Neural progenitor cell (in vitro differentiated cells): ENCODE results near the gene NOP16. TPM values are rescaled to one million over a fixed set of nuclear protein-coding genes. Genes with fewer than 3 reads are reported as not detected.

Experiments
- DNase-seq: peaks from one replicate; pipeline ENCODE4 v3.0.0-alpha.2; 2016; ENCODE audit warnings: low spot score
- H2AFZ ChIP-seq: fragments of 200-600 bp; sonication (generic); replicated peaks from 2 replicates; pipeline ENCODE4 v1.6.1; 2016; ENCODE audit warnings: antibody characterized with exemption
- H3F3A ChIP-seq: fragments of 200-600 bp; sonication (generic); 2 replicates; pipeline ENCODE4 v1.6.1; 2016; ENCODE audit warnings: antibody characterized with exemption, low read depth
- H3K27ac ChIP-seq: fragments of 200-600 bp; sonication (generic); 2 replicates; pipeline ENCODE4 v1.5.1; 2016; ENCODE audit warnings: mild to moderate bottlenecking
- H3K27me3 ChIP-seq: fragments of 200-600 bp; sonication (generic); 2 replicates; pipeline ENCODE4 v1.6.1; 2016; ENCODE audit warnings: mild to moderate bottlenecking, moderate library complexity
- H3K36me3 ChIP-seq: fragments of 200-600 bp; sonication (generic); 2 replicates; pipeline ENCODE4 v1.5.1; 2016
- H3K4me1 ChIP-seq: fragments of 200-600 bp; sonication (generic); 2 replicates; pipeline ENCODE4 v1.6.1; 2016; ENCODE audit warnings: mixed run types
- H3K4me2 ChIP-seq: fragments of 200-600 bp; sonication (generic); 2 replicates; pipeline ENCODE4 v1.6.1; 2016
- H3K4me3 ChIP-seq: fragments of 200-600 bp; sonication (generic); 2 replicates; pipeline ENCODE4 v1.5.1; 2016
- H3K79me2 ChIP-seq: fragments of 200-600 bp; sonication (generic); 2 replicates; pipeline ENCODE4 v1.6.1; 2016; ENCODE audit warnings: low read depth
- H3K9ac ChIP-seq: fragments of 200-600 bp; sonication (generic); 2 replicates; pipeline ENCODE4 v1.6.1; 2016
- H3K9me3 ChIP-seq: fragments of 200-600 bp; sonication (generic); 2 replicates; pipeline ENCODE4 v1.5.1; 2016; ENCODE audit warnings: low read depth
- H4K20me1 ChIP-seq: fragments of 200-600 bp; sonication (generic); 2 replicates; pipeline ENCODE4 v1.6.1; 2016; ENCODE audit warnings: low read depth
- H3K27ac Mint-ChIP-seq: 3 replicates; pipeline ENCODE4 v1.8.0; 2021; ENCODE audit warnings: mixed read lengths
- H3K27me3 Mint-ChIP-seq: 2 replicates; pipeline ENCODE4 v1.8.0; 2022; ENCODE audit warnings: low read depth, mild to moderate bottlenecking, inconsistent platforms, moderate library complexity, mixed read lengths; ENCODE audit not compliant: insufficient read depth
- H3K36me3 Mint-ChIP-seq: 3 replicates; pipeline ENCODE4 v1.8.0; 2021; ENCODE audit warnings: mixed read lengths
- H3K4me1 Mint-ChIP-seq: 3 replicates; pipeline ENCODE4 v1.8.0; 2021; ENCODE audit warnings: mixed read lengths
- H3K4me3 Mint-ChIP-seq: 3 replicates; pipeline ENCODE4 v1.8.0; 2021; ENCODE audit warnings: mild to moderate bottlenecking, moderate library complexity, mixed read lengths
- H3K9me3 Mint-ChIP-seq: 3 replicates; pipeline ENCODE4 v1.8.0; 2020; ENCODE audit warnings: mixed read lengths
- EZH2 ChIP-seq: fragments of 200-600 bp; sonication (generic); IDR thresholded peaks from 2 replicates; pipeline ENCODE4 v1.6.1; 2017; ENCODE audit warnings: antibody characterized with exemption, mild to moderate bottlenecking, moderate library complexity
- EZH2phosphoT487 ChIP-seq: fragments of 200-600 bp; sonication (generic); IDR thresholded peaks from 2 replicates; pipeline ENCODE4 v1.6.1; 2017; ENCODE audit warnings: antibody characterized with exemption
- total RNA-seq: library from RNA; depleted of rRNA; stranded (reverse); fragments of >200 nt; gene quantifications from 2 replicates; pipeline ENCODE4 v1.2.3, GENCODE V29; 2015; ENCODE audit warnings: low replicate concordance
- TF ChIP-seq, protein P1 (sequence below): fragments of 200-600 bp; sonication (generic); IDR thresholded peaks from 2 replicates; pipeline ENCODE4 v1.5.1; 2017; ENCODE audit warnings: antibody characterized with exemption, mild to moderate bottlenecking

The NOP16 gene
- total RNA-seq, 1 donor from 2014 or later: 10.3 TPM

DNA sequence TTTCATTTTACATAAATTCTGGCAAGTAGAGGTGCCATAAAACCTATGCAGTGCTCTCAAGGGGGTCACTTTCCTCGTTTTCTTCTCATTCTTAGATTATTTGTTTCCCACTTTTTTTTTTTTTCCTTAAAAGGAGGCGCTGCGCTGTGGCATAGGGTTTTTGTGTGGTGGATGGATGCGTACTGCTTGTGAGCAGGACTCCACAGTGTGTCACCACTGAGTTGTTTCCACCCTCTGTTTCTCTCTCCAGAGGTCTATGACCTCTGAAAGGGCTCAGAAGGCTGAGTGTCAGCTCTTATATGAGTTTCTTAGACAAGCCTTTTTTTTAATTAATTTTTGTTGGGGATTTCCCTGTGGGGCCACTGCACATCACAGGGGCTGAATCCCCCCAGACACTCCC lies 41.6 kb upstream of the NOP16 start:
- DNase-seq: no peak
- H3K9me3 Mint-ChIP-seq: peaks cover 12% of the 10 kb centered on the region
- TF ChIP-seq EZH2: no peak
- TF ChIP-seq EZH2phosphoT487: no peak
- TF ChIP-seq, protein P1, sequence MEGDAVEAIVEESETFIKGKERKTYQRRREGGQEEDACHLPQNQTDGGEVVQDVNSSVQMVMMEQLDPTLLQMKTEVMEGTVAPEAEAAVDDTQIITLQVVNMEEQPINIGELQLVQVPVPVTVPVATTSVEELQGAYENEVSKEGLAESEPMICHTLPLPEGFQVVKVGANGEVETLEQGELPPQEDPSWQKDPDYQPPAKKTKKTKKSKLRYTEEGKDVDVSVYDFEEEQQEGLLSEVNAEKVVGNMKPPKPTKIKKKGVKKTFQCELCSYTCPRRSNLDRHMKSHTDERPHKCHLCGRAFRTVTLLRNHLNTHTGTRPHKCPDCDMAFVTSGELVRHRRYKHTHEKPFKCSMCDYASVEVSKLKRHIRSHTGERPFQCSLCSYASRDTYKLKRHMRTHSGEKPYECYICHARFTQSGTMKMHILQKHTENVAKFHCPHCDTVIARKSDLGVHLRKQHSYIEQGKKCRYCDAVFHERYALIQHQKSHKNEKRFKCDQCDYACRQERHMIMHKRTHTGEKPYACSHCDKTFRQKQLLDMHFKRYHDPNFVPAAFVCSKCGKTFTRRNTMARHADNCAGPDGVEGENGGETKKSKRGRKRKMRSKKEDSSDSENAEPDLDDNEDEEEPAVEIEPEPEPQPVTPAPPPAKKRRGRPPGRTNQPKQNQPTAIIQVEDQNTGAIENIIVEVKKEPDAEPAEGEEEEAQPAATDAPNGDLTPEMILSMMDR: no peak
- H3K4me1 Mint-ChIP-seq: peaks cover 7% of the 10 kb centered on the region
- Histone ChIP-seq H3K9me3 (no peaks in the 10 kb centered on the region), H3K4me3 (no peak overlapping the region), H3K27ac (no peak overlapping the region), H3K4me1 (no peaks in the 10 kb centered on the region), H2AFZ (no peak overlapping the region), H3K36me3 (no peaks in the 10 kb centered on the region), H3F3A (no peaks in the 10 kb centered on the region), H3K79me2 (no peaks in the 10 kb centered on the region), H4K20me1 (no peaks in the 10 kb centered on the region), H3K9ac (no peak overlapping the region), H3K4me2 (no peak overlapping the region), H3K27me3 (no peaks in the 10 kb centered on the region)
- no peak overlapping the region for H3K27ac Mint-ChIP-seq
- no peak overlapping the region for H3K4me3 Mint-ChIP-seq
- H3K36me3 Mint-ChIP-seq: peaks cover 6% of the 10 kb centered on the region
- H3K27me3 Mint-ChIP-seq: peaks cover 6% of the 10 kb centered on the region

DNA sequence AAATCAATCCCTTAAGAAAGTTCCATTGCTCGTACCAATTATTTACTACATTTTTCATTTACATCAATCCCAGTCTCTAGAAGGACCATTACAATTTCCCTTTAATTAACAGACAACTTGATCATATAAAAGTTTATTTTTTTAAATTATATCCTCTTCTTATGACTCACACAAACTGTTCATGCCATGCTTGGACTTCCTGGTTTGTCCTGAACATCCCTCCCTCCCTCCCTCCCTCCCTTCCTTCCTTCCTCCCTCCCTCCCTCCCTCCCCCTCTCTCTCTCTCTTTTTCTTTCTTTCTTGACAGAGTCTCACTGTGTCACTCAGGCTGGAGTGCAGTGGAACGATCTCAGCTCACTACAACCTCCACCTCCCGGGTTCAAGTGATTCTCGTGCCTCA lies 39.6 kb upstream of the NOP16 start:
- Histone ChIP-seq H3K36me3 (no peaks in the 10 kb centered on the region), H3K27ac (no peak overlapping the region), H3K79me2 (no peaks in the 10 kb centered on the region), H4K20me1 (no peaks in the 10 kb centered on the region), H3K9me3 (no peaks in the 10 kb centered on the region), H3K27me3 (no peaks in the 10 kb centered on the region), H3K4me2 (no peak overlapping the region), H2AFZ (no peak overlapping the region), H3K4me1 (no peaks in the 10 kb centered on the region), H3K4me3 (no peak overlapping the region), H3K9ac (no peak overlapping the region), H3F3A (no peaks in the 10 kb centered on the region)
- no peak overlapping the region for H3K27ac Mint-ChIP-seq
- H3K27me3 Mint-ChIP-seq: peaks cover 6% of the 10 kb centered on the region
- peaks cover 6% of the 10 kb centered on the region for H3K36me3 Mint-ChIP-seq
- H3K4me3 Mint-ChIP-seq: no peak overlapping the region
- DNase-seq: no peak
- peaks cover 7% of the 10 kb centered on the region for H3K4me1 Mint-ChIP-seq
- TF ChIP-seq, protein P1: no peak
- no peak for TF ChIP-seq EZH2
- no peak for TF ChIP-seq EZH2phosphoT487
- peaks cover 12% of the 10 kb centered on the region for H3K9me3 Mint-ChIP-seq

DNA sequence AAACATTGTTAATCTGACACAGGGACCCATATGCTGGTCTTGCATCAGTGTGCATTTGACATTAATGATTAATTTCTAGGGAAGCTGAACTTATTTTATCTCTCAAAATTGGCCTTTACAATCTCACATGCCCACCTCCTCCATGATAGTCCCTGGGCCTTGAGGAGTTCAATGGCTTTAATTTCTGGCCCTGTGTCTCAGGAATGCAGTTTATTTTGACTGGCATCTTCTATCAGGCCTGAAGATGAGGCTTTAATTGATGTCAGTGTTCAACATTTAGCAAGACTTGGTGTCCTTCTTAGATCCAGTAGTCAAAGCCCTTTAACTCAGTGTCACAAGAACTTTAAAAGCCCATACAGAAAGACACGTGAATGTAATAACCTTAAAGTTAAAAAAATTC lies 38.5 kb upstream of the NOP16 start:
- no peak for DNase-seq
- Histone ChIP-seq H3K4me2 (no peak overlapping the region), H3K27me3 (no peaks in the 10 kb centered on the region), H3K4me3 (no peak overlapping the region), H4K20me1 (no peaks in the 10 kb centered on the region), H3K9me3 (no peaks in the 10 kb centered on the region), H3K4me1 (no peaks in the 10 kb centered on the region), H2AFZ (no peak overlapping the region), H3K27ac (no peak overlapping the region), H3F3A (no peaks in the 10 kb centered on the region), H3K9ac (no peak overlapping the region), H3K79me2 (no peaks in the 10 kb centered on the region), H3K36me3 (no peaks in the 10 kb centered on the region)
- H3K36me3 Mint-ChIP-seq: peaks cover 3% of the 10 kb centered on the region
- no peak overlapping the region for H3K4me3 Mint-ChIP-seq
- H3K4me1 Mint-ChIP-seq: peaks cover 7% of the 10 kb centered on the region
- H3K27me3 Mint-ChIP-seq: no peaks in the 10 kb centered on the region
- H3K9me3 Mint-ChIP-seq: peaks cover 14% of the 10 kb centered on the region
- TF ChIP-seq, protein P1: no peak
- TF ChIP-seq EZH2phosphoT487 (no peak), EZH2 (no peak)
- no peak overlapping the region for H3K27ac Mint-ChIP-seq
